Adrenal gland (tissue), 5 donors: ENCODE data around the gene MYH6.

ENCODE experiments used
- POLR2A ChIP-seq, 2 donors: fragments of 450-650 bp; IDR thresholded peaks; one replicate each; pipeline ENCODE4 v1.6.1; 2017; ENCODE audit warnings: antibody characterized with exemption in 2 of 2, mild to moderate bottlenecking in 2 of 2, moderate library complexity in 1 of 2
- TF ChIP-seq, protein P1 (sequence below), 6 experiments: fragments of 450-650 bp in 4 of 6; fragments of 200-600 bp in 2 of 6; sonication (generic) in 1 of 6; IDR thresholded peaks; 1 replicate in 5 of 6; 2 replicates in 1 of 6; pipeline versions ENCODE4 v1.5.1 to v1.8.0; 2016 to 2021; ENCODE audit warnings: antibody characterized with exemption in 6 of 6, mild to moderate bottlenecking in 2 of 6, moderate library complexity in 1 of 6
- donor health status: DM: no; HTN: no; CAD: no.

- TF ChIP-seq, protein P1, sequence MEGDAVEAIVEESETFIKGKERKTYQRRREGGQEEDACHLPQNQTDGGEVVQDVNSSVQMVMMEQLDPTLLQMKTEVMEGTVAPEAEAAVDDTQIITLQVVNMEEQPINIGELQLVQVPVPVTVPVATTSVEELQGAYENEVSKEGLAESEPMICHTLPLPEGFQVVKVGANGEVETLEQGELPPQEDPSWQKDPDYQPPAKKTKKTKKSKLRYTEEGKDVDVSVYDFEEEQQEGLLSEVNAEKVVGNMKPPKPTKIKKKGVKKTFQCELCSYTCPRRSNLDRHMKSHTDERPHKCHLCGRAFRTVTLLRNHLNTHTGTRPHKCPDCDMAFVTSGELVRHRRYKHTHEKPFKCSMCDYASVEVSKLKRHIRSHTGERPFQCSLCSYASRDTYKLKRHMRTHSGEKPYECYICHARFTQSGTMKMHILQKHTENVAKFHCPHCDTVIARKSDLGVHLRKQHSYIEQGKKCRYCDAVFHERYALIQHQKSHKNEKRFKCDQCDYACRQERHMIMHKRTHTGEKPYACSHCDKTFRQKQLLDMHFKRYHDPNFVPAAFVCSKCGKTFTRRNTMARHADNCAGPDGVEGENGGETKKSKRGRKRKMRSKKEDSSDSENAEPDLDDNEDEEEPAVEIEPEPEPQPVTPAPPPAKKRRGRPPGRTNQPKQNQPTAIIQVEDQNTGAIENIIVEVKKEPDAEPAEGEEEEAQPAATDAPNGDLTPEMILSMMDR (IDR thresholded peaks at IDR 0.05), result no peak
- no peak for TF ChIP-seq POLR2A (IDR thresholded peaks at IDR 0.05)
Observed at GRCh38 chr14:23344481-23344880, 63.6 kb downstream of the MYH6 start.
